Right forelimb (tissue), 1 donor: ENCODE results near the gene NEB.

Experiments used
- DNase-seq: peaks from one replicate; pipeline ENCODE4 v3.0.0-alpha.2; 2018

NEB gene, protein sequence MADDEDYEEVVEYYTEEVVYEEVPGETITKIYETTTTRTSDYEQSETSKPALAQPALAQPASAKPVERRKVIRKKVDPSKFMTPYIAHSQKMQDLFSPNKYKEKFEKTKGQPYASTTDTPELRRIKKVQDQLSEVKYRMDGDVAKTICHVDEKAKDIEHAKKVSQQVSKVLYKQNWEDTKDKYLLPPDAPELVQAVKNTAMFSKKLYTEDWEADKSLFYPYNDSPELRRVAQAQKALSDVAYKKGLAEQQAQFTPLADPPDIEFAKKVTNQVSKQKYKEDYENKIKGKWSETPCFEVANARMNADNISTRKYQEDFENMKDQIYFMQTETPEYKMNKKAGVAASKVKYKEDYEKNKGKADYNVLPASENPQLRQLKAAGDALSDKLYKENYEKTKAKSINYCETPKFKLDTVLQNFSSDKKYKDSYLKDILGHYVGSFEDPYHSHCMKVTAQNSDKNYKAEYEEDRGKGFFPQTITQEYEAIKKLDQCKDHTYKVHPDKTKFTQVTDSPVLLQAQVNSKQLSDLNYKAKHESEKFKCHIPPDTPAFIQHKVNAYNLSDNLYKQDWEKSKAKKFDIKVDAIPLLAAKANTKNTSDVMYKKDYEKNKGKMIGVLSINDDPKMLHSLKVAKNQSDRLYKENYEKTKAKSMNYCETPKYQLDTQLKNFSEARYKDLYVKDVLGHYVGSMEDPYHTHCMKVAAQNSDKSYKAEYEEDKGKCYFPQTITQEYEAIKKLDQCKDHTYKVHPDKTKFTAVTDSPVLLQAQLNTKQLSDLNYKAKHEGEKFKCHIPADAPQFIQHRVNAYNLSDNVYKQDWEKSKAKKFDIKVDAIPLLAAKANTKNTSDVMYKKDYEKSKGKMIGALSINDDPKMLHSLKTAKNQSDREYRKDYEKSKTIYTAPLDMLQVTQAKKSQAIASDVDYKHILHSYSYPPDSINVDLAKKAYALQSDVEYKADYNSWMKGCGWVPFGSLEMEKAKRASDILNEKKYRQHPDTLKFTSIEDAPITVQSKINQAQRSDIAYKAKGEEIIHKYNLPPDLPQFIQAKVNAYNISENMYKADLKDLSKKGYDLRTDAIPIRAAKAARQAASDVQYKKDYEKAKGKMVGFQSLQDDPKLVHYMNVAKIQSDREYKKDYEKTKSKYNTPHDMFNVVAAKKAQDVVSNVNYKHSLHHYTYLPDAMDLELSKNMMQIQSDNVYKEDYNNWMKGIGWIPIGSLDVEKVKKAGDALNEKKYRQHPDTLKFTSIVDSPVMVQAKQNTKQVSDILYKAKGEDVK (N-terminal part only)

DNA sequence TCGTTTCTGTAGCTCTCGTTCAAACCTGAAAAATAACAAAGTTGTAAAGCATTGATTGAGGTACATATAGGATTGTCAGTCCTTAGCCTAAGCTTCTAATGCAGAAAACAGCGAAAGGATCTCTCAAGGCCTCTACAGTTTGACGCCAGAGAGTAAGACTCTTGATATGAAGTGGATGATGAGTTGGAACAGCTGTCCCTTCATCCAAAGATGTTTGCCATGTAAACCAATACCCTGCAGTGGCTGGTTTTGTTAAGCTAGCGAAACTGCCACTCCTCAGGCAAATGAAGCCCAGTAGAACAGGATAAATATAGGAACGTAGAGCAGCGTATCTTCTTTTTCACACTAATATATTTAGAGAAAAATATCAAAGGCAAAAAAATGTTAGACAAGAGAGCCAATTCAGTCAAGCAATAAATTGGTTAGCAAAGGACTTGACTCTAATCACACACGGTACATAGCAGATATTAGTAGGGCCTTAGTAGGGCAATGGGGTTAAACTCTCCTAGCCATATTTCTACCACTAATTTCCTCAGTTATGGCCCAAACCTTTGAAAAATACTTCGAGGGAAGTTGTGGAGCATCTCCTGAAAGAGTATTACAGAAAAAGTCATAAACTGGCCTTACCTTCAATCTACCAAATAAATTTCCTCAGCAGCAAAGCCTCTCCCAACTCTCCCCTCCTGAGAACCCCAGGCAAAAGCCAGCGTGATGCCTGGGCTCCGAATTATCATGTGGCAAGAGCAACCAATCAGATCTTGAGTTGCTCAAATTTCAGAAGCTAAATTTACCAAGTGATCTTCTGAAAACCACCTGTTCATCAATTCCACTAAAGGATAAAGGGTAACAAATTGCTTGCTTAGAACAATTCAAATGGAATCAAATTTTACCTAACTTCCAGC lies at the start of gene NEB:
TSS of gene NEB (minus strand) at position 706 of the 902 bp plus-strand sequence. CDS start 1,320 bp downstream, outside the sequence.
- no peak for DNase-seq

DNA sequence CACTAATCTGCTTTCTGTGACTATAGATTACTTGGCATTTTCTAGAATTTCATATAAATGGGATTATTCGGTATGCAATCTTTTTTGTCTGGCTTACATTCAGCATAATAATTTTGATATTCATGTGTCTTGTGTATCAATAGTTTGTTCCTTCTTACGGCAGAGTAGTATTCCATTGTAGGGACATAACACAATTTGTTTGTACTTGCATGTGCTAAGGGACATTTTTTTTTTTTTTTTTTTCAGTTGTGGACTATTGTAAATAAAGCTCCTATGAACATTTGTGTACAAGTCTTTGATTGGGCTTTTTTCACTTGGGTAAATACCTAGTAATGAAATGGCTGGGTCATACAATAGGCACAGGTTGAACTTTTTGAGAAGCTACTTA lies 48.9 kb upstream of the NEB start:
- DNase-seq: no peak

DNA sequence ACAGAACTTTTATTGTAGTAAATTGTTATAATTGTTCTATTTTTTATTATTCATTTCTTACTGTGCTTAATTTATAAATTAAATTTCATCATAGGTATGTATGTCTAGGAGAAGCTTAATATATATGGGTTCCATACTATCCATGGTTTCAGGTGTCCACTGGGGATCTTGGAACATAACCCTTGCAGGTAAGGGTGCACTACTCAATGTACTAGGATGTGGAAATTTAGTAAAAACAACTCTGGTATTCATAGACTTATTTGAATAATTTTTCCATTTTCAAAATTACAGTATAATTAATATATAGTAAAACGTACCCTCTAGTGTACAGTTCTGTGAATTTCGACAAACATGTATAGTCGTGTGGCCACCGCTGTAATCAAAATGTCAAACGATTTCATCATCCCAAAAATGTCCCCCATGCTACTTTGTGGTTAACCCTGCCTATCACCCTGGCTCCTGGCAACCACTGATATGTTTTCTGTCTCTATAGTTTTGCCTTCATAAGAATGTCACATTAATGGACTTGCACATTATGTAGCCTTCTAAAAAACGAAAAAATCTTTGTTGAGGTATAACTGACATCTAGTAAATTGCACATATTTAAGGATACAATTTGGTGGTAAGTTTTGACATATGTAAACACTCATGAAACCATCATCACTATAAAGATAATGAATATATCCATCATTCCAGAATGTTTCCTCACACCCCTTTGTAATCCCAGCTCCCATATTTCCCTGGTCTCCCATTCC lies 48.3 kb upstream of the NEB start:
- no peak for DNase-seq

DNA sequence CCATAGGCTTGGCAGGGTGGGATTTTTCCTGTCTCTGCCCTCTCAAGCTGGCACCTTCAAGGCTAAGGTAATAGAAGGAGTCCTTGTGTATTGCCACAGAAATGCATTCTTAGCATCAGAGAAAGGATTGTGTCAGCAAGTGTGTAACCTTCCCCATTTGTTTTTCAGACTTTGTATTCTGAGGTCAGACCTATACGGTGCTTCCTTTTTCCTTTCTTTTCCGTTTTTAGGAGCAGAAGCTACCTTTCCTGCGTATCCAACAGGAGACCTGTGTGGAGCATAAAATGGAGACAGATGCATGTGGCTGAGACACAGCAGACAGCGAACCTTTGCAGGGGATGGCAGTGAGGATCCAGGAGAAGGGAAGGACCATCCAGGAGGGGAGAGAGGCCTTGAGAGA lies 47.4 kb upstream of the NEB start:
- DNase-seq: no peak

DNA sequence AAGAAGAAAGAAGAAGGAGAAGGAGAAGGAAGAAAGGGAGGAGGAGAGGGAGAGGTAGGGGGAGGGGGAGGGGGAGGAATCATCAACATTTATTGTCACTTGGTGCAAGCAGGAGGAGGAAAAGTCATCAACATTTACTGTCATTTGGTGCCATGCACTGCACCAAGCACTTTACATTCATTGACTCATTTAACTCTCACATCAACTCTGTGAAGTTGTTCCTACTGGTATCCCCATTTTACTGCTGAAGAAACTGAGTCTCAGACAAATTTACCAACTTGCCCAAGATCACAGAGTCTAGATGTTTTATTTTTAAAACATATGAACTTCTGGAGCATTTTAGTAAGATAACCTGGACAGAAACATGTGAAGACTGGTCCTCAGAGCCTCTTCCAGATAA lies 46.7 kb upstream of the NEB start:
- no peak for DNase-seq

DNA sequence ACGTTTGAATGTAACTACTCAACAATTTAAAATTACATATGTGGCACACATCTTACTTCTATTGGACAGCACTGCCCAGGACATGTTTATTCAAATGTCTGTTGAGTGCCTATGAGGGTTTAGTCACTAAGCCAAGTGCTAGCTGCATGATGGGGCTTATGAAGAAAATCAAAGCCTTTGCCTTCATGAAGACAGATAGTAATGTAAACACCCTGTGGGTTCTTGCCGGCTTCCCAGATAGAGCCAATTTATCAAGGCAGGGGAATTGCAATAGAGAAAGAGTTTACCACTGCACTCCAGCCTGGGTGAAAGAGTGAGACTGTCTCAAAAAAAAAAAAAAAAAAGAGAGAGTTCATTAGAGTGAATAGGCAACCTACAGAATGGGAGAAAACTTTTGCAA lies 43.7 kb upstream of the NEB start:
- no peak for DNase-seq

DNA sequence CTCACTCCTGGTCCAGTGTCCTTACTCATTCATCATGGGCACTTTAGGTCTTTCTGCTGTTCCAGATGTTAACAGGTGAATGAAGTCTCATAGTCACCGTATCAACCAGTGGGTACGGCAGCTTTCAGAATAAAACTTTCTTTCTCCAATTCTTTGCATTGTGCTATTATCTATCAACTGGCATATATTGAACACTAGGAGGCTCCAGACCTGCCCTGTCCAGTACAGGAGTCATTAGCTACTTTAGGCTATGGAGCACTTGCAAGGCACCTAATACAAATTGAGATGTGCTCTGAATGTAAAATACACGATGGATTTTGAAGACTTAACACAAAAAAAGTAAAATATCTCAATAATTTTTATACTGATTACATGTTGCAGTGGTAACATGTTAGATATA lies 43.2 kb upstream of the NEB start:
- no peak for DNase-seq

DNA sequence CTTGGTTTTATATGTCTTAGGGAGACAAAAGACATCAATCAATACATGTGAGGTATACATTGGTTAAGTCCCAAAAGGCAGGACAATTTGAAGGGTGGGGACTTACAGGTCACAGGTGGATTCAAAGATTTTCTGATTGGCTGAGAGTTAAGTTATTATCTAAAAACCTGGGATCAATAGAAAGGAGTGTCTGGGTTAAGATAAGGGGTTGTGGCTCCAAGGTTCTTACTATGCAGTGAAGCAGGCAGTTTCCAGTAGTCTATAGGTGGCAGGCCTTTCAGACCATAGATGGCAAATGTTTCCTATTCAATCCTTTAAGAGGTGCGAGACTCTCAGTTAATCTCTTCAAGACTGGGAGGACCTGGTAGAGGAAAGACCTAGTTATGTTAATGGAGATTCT lies 42.1 kb upstream of the NEB start:
- DNase-seq: no peak

DNA sequence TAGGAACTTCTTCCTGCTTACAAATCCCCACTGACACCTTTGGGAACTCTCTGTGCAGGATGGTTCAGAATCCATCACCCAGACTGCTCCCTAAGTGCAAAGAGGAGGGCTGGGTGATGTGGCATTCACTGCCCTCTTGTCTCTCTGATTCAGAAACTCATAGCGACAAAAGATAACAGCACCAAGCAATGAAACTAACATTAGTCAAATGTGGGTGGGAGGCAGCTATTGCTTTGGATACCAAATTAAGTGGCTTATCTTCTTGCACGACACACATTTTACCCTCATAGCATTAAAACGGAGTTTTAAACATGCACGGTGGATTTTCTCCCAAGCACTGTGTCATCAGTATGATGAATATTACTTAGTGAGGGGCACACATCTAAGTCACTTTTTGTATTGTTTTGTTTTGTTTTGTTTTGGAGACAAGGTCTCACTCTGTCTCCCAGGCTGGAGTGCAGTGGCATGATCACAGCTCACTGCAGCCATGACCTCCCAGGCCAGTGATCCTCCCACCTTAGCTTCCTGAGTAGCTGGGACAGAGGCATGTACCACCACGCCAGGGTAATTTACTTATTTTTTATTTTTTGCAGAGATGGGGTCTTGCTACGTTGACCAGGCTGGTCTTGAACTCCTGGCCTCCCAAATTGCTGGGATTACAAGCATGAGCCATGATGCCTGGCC lies 40.9 kb upstream of the NEB start:
- DNase-seq: no peak

DNA sequence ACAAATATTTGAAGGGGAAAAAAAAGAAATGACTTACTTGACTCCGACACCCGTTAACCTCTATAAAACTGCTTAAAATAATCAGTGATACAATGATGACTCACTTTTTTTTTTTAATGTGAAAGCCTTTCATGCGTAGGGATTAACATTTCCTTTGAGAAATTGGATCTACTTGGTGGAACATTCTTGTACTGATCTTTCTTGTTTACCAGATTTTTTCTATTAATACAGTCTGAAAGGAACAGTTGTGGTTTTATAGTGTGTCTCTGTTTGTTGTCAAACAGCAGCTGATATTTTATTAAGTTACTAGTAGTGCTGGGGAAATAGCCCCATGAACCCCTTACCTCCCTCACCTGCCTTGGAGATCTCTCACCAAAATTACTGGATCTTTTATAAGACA lies 40.2 kb upstream of the NEB start:
- no peak for DNase-seq

DNA sequence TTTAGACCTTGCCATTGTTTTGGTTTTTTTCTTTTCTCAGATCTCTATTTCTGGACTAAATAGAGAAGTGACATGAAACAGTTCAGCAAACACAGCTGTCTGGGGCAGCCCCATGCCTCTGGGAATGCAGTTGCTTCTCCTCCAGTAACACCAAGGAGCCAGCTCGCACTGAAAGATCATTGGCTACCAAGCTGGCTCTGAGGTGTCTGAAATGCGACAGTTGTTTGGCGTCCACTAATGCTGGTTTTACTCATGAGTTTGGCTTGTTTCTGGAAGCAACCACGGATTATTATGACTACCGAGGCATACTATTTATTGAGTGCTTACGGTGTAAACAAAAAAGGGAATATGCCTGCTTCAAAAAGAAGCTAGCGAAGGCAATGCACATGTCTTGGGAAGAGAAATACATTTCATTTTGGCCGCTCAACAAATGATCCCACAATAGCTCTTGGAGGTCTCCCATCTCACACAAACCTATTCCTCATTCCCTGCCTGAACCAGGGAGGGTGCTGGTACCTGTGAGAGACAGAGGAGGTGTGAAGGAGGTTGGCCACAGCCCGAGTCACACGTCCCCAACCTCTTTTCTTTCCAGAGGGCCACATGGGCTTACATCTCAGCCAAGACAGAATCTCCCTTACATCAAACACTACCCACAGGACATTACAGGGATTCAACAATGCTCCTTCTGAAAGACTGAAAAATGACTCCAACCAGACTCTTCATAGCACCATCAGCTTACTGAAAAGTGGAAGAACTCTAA lies 37.5 kb upstream of the NEB start:
- no peak for DNase-seq

DNA sequence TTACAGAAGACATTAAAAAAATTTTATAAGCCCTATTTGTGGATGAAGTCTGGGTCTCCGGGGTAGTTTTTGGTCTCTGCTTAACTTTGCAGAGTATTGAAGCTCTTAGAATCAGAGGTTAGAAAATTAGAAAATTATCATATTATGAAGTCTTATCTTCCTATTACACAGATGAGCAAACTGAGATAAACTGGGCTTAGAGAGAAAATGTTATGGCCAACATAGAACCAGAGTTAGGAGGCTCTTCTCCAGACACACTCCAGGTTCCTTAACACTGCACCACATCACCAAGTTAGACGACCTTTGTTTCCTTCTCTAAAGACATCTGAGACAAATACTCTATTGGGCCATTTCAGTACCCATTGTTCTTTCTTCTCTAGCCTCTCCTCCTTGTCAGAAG lies 36.7 kb upstream of the NEB start:
- DNase-seq: no peak

DNA sequence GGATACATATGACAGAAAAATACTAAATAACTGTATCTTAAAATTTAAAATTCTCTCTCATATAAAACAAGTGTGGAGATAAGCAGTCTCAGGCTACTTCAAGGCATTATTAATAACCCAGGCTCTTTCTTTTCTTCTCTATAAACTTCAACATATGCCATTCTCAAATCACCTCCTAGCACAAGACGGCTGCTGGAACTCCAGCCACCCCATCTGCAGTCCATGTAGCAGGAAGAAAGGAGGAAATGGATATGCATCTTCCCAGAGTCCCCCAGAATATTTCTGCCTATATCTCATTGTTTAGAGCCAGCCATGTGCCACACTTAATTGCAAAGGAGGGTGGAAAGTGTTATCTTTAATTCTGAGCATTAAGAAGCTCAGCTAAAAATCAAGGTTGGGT lies 35.3 kb upstream of the NEB start:
- DNase-seq: no peak

DNA sequence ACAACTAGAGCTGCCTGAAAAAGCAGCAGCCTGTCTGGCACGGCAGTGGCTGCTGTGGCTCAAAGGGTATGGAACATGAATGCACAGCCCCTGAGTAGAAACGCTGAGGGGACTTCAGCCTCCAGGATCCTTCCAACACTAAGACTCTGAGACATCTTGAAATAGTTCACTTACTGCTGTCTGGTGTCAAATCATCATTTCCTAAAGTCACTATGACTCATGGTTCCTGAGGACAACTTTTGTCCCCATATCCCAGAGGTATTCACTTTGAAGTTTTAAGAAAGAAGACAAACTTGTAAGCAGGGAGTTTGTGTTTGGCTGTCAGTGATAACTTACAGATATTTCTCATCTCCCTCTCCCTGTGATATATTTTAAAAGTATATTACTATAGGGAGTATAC lies 33.3 kb upstream of the NEB start:
- no peak for DNase-seq

DNA sequence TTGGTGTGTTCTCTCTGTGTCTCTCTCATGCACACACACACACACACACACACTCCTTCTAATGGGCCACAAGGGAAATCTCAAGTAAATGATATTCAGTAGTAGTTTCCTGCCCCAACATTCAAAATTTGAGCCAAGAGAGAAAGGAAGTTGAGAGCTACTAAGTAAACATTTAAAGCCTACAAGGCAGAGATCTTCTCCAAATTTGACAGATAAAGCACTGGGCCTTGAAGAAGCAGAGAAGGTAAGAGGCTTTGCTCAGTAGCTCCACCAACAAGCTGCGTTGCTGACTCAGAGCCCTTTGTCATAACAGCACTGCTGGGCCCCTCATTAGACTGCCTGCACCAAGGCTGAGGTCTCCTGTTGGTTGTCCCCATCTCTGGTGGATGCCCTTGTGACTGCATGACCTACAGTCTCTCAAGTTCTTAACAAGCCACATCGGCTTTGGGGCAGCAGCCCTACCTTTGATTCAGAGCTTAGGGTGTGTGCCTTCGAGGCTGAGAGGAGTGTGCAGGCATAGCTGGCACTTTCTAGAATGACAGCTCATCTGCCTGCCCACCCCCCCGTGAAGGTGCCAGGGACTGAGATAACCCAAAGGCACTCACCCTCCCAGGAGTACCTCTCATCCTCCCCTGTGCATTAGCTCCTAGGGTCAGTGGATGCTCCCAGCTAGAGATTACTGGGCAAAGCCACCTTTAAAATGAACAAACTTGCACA lies 32.3 kb upstream of the NEB start:
- DNase-seq: no peak

DNA sequence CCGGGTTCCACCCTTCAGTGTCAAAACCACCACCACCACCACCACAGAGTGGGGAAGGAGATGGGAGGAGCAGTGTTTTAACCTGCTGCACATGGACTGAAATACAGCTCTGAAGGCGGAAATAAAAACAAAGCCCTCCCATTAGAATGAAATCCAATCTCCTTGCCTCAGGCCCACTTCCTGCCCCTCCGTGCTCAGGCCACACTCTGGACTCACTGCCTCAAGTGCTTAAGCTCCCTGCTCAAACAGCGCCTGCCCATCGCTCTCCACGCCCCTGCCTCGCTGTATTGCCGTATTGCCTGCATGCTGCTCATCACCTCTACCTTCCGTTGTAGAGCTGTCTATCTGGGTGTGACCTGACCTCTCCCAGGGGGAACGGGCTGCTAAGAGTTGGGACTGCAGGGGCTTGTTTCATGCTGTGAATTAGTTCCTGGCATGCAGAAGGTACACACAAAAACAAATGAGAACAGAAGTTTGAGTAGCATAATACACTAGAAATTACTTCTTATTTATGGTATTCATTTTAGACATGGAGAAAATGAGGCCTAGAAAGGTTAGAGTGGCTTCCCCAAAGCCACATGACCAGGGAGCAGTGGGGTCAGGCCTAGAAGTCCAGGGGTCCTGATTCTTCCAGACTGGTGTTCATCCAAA lies 31.6 kb upstream of the NEB start:
- DNase-seq: no peak

DNA sequence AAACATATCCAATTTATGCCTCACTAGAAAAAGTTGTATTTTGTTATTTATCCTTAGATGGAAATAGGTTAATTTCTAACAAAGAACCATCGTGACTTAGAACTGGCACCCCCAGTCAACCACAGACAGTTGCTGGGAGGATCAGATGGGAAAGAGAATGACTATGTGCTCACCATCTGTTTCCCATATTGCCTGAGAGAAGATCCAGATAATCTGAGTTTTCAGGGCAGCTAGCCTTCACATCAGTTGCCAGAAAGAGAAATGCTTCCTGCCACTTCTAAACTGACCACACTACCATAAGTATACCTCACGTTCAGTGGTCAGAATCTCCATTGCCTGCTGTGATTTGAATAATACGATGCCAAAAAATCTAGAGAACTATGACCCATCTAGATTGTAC lies 28.4 kb upstream of the NEB start:
- no peak for DNase-seq

DNA sequence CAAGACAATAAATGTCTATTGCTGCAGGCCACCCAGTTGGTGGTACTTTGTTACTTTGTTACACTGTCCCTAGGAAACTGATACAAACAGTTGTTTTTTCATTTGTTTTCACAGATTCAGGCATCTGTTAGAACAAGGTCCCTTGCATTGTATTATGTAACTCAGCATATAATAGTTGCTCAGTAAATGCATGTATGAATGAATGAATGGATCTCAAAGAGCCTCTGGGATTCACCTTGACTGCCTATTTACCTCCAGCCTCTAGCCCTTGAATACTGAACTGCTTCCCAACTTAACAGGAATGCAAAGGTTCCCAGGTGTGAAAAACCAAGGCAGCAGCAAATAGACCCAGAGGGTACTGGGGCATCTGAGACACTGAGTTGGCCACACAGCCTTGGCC lies 27.4 kb upstream of the NEB start:
- DNase-seq: no peak

DNA sequence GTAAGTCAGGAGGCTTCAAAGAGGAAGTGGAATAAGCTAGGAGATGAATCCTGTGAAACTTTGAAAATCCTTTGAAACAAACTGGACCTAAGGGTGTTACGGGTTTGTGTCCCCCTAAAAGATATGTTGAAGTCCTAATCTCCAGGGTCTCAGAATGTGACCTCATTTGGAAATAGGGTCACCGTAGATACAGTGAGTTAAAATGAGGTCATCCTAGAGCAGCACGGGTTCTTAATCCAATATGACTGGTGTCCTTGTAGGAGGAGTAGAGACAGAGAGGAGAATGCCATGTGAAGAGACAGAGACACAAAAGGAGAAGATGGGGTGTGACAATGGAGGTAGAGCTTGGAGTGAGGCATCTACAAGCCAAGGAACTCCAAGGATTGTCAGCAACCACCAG lies 26.9 kb upstream of the NEB start:
- DNase-seq: no peak
